Neural cell (in vitro differentiated cells): ENCODE data around the gene IDUA. TPM values are rescaled to one million over a fixed set of nuclear protein-coding genes. Genes with fewer than 3 reads are reported as not detected.

ENCODE experiments used
- H2AFZ ChIP-seq: fragments of 200-600, 300-800 bp; sonication (generic), shearing (Covaris generic); 2 replicates; pipeline ENCODE4 v1.6.0; 2014; ENCODE audit warnings: low read depth, mild to moderate bottlenecking, antibody characterized with exemption, low read length, moderate library complexity
- H3F3A ChIP-seq: fragments of 200-600 bp; shearing (Covaris generic); 2 replicates; pipeline ENCODE4 v1.6.1; 2016; ENCODE audit warnings: mild to moderate bottlenecking, moderate library complexity, mixed read lengths, antibody characterized with exemption, low read length; ENCODE audit not compliant: insufficient read depth, poor library complexity, severe bottlenecking
- H3K27ac ChIP-seq: fragments of 200-600, 300-800 bp; sonication (generic), shearing (Covaris generic); 2 replicates; pipeline ENCODE4 v1.5.1; 2014; ENCODE audit warnings: mild to moderate bottlenecking, low read length, moderate library complexity
- H3K27me3 ChIP-seq: fragments of 300-800, 200-600 bp; sonication (generic), shearing (Covaris generic); 2 replicates; pipeline ENCODE4 v1.6.0; 2014; ENCODE audit warnings: mild to moderate bottlenecking, low read depth, low read length, moderate library complexity; ENCODE audit not compliant: insufficient read depth
- H3K36me3 ChIP-seq: fragments of 300-800, 200-600 bp; sonication (generic), shearing (Covaris generic); 2 replicates; pipeline ENCODE4 v1.5.1; 2014; ENCODE audit warnings: mild to moderate bottlenecking, antibody characterized with exemption, low read length, moderate library complexity; ENCODE audit not compliant: insufficient read depth
- H3K4me2 ChIP-seq: fragments of 300-800, 200-600 bp; sonication (generic), shearing (Covaris generic); 2 replicates; pipeline ENCODE4 v1.6.0; 2014; ENCODE audit warnings: mild to moderate bottlenecking, low read length
- H3K4me3 ChIP-seq: fragments of 300-800, 200-600 bp; sonication (generic), shearing (Covaris generic); 2 replicates; pipeline ENCODE4 v1.5.1; 2014; ENCODE audit warnings: mild to moderate bottlenecking, low read length, moderate library complexity
- H3K79me2 ChIP-seq: fragments of 200-600 bp; shearing (Covaris generic); replicated peaks from 2 replicates; pipeline ENCODE4 v1.6.0; 2014; ENCODE audit warnings: mild to moderate bottlenecking, low read length, moderate library complexity; ENCODE audit not compliant: insufficient read depth
- H3K9ac ChIP-seq: fragments of 300-800, 200-600 bp; sonication (generic), shearing (Covaris generic); 2 replicates; pipeline ENCODE4 v1.6.1; 2016; ENCODE audit warnings: mild to moderate bottlenecking, low read length, mixed read lengths
- H3K9me2 ChIP-seq: fragments of 200-600 bp; shearing (Covaris generic); 2 replicates; pipeline ENCODE4 v1.6.1; 2016; ENCODE audit warnings: mild to moderate bottlenecking, low read length, mixed read lengths; ENCODE audit not compliant: insufficient read depth
- H3K9me3 ChIP-seq: fragments of 200-600, 300-800 bp; sonication (generic), shearing (Covaris generic); 2 replicates; pipeline ENCODE4 v1.6.1; 2016; ENCODE audit warnings: mild to moderate bottlenecking, mixed run types, low read length, moderate library complexity, mixed read lengths
- H4K20me1 ChIP-seq: fragments of 200-600 bp; shearing (Covaris generic); 2 replicates; pipeline ENCODE4 v1.6.1; 2016; ENCODE audit warnings: mild to moderate bottlenecking, mixed run types; ENCODE audit not compliant: insufficient read depth
- CTCF ChIP-seq: fragments of 450-650 bp; IDR thresholded peaks from 2 replicates; pipeline ENCODE4 v1.5.1; 2014; ENCODE audit warnings: antibody characterized with exemption, mild to moderate bottlenecking, moderate library complexity; ENCODE audit not compliant: poor library complexity, severe bottlenecking
- EP300 ChIP-seq: fragments of 450-650 bp; conservative IDR thresholded peaks from 2 replicates; pipeline ENCODE4 v1.6.1; 2014; ENCODE audit warnings: antibody characterized with exemption, mild to moderate bottlenecking, moderate library complexity; ENCODE audit not compliant: poor library complexity, severe bottlenecking
- EZH2 ChIP-seq: fragments of 200-600, 300-800 bp; shearing (Covaris generic), sonication (generic); IDR thresholded peaks from 2 replicates; pipeline ENCODE4 v1.6.1; 2014; ENCODE audit warnings: antibody characterized with exemption, low read length, borderline replicate concordance, mild to moderate bottlenecking; ENCODE audit not compliant: insufficient read depth, poor library complexity, severe bottlenecking
- MXI1 ChIP-seq: fragments of 450-650 bp; conservative IDR thresholded peaks from 2 replicates; pipeline ENCODE4 v1.6.1; 2014; ENCODE audit warnings: antibody characterized with exemption, mild to moderate bottlenecking; ENCODE audit not compliant: poor library complexity, severe bottlenecking
- POLR2AphosphoS5 ChIP-seq: IDR thresholded peaks from 2 replicates; pipeline ENCODE4 v1.6.1; 2012
- RAD21 ChIP-seq: fragments of 450-650 bp; conservative IDR thresholded peaks from 2 replicates; pipeline ENCODE4 v1.6.1; 2014; ENCODE audit warnings: antibody characterized with exemption, mild to moderate bottlenecking, moderate library complexity
- REST ChIP-seq: IDR thresholded peaks from 2 replicates; pipeline ENCODE4 v1.6.1; 2012; ENCODE audit warnings: borderline replicate concordance
- SMC3 ChIP-seq: fragments of 450-650 bp; conservative IDR thresholded peaks from 2 replicates; pipeline ENCODE4 v1.6.1; 2014; ENCODE audit warnings: antibody characterized with exemption, mild to moderate bottlenecking, moderate library complexity; ENCODE audit not compliant: poor library complexity
- TAF1 ChIP-seq: IDR thresholded peaks from 2 replicates; pipeline ENCODE4 v1.6.1; 2012; ENCODE audit warnings: low read depth
- polyA plus RNA-seq: library from polyadenylated mRNA; depleted of rRNA; stranded (reverse); fragments of >200 nt; gene quantifications from 2 replicates; pipeline ENCODE4 v1.2.3, GENCODE V29; 2014

IDUA gene
- polyA plus RNA-seq, 1 donor from 2014 or later = 12.7 TPM

GRCh38 chr4:985123-985830, 1.6 kb upstream of the IDUA start:
- H3K36me3 ChIP-seq = no peaks in the 10 kb centered on the region
- no peaks in the 10 kb centered on the region for H3K9me2 ChIP-seq
- H3K4me3 ChIP-seq = peak overlapping the region; percentile 77
- H2AFZ ChIP-seq = no peak overlapping the region
- H3K27ac ChIP-seq = no peak overlapping the region
- peak overlapping the region; percentile 89 for H3K4me2 ChIP-seq
- H3K9me3 ChIP-seq = no peaks in the 10 kb centered on the region
- H3K9ac ChIP-seq = no peak overlapping the region
- no peak for TF ChIP-seq SMC3
- no peak for TF ChIP-seq RAD21
- no peak for TF ChIP-seq REST
- no peak for TF ChIP-seq EP300
- TF ChIP-seq POLR2AphosphoS5 = no peak
- no peak for TF ChIP-seq CTCF
- no peak for TF ChIP-seq TAF1
- no peak for TF ChIP-seq MXI1
- TF ChIP-seq EZH2 = no peak
- H3K27me3 ChIP-seq = no peaks in the 10 kb centered on the region
- H4K20me1 ChIP-seq = no peaks in the 10 kb centered on the region
- no peaks in the 10 kb centered on the region for H3K79me2 ChIP-seq
- H3F3A ChIP-seq = no peaks in the 10 kb centered on the region

- H2AFZ ChIP-seq = peak overlapping the region; percentile 62
- H3K9me3 ChIP-seq = no peaks in the 10 kb centered on the region
- TF ChIP-seq REST (no peak), RAD21 (no peak)
- no peaks in the 10 kb centered on the region for H3K9me2 ChIP-seq
- H3K27me3 ChIP-seq = no peaks in the 10 kb centered on the region
- peak overlapping the region; percentile 77 for H3K4me3 ChIP-seq
- no peaks in the 10 kb centered on the region for H3F3A ChIP-seq
- no peaks in the 10 kb centered on the region for H4K20me1 ChIP-seq
- peak overlapping the region; percentile 89 for H3K4me2 ChIP-seq
- no peaks in the 10 kb centered on the region for H3K79me2 ChIP-seq
- H3K27ac ChIP-seq = peak overlapping the region; percentile 46
- H3K9ac ChIP-seq = peak overlapping the region; percentile 74
- H3K36me3 ChIP-seq = no peaks in the 10 kb centered on the region
These were observed 391 bp upstream of the IDUA start for GRCh38 chr4:986428-986878.
